Activated CD4-positive, alpha-beta T cell treated with anti-CD3 and anti-CD28 coated beads for 36 hours (primary cell): ENCODE data around the gene RPL9. TPM values are rescaled to one million over a fixed set of nuclear protein-coding genes. Genes with fewer than 3 reads are reported as not detected.

Experiments
- ATAC-seq: fragments of 200-7000 bp; cut with Tn5 transposase; one replicate; pipeline ENCODE4 v1.10.0; 2021; ENCODE audit warnings: mild to moderate bottlenecking, moderate library complexity
- CTCF ChIA-PET: fragments of 350-600 bp; sonication (Branson Sonifier 250); formaldehyde crosslinking; loops from one replicate; lab custom pipeline; 2021; ENCODE audit warnings: antibody characterized with exemption; lab: Charles Lee
- POLR2A ChIA-PET: fragments of 350-600 bp; sonication (Branson Sonifier 250); formaldehyde crosslinking; loops from one replicate; lab custom pipeline; 2021; ENCODE audit warnings: antibody characterized with exemption, inconsistent platforms; lab: Charles Lee
- DNase-seq: peaks from one replicate; pipeline ENCODE4 v3.0.0-alpha.2; 2020
- H3K27ac Mint-ChIP-seq: one replicate; pipeline ENCODE4 v1.8.0; 2021; ENCODE audit warnings: mixed read lengths
- H3K27me3 Mint-ChIP-seq: one replicate; pipeline ENCODE4 v1.8.0; 2021; ENCODE audit warnings: mixed read lengths
- H3K36me3 Mint-ChIP-seq: one replicate; pipeline ENCODE4 v1.8.0; 2021; ENCODE audit warnings: low read depth, mixed read lengths
- H3K4me1 Mint-ChIP-seq: one replicate; pipeline ENCODE4 v1.8.0; 2021; ENCODE audit warnings: mixed read lengths
- H3K4me3 Mint-ChIP-seq: one replicate; pipeline ENCODE4 v1.8.0; 2021; ENCODE audit warnings: mild to moderate bottlenecking, moderate library complexity, mixed read lengths
- H3K9me3 Mint-ChIP-seq: one replicate; pipeline ENCODE4 v1.8.0; 2021; ENCODE audit warnings: low read depth, mixed read lengths
- intact Hi-C, 2 experiments: fragments of 100-400 bp; cut with DNase I in 1 of 2; cut with micrococcal nuclease in 1 of 2; formaldehyde crosslinking; loops; one replicate each; pipeline versions ENCODE4 v1.14.2 to v1.15.1; 2022 to 2024; cut with DNase I, micrococcal nuclease
- total RNA-seq, 2 experiments: library from RNA; stranded (reverse); gene quantifications; one replicate each; pipeline ENCODE4 v1.2.3, GENCODE V29; 2021

Gene RPL9
- total RNA-seq, 2 experiments from 2014 or later: 1,442 to 2,369 TPM

- DNase-seq (no peak), ATAC-seq (no peak)
- no peaks in the 10 kb centered on the region for H3K36me3 Mint-ChIP-seq
- no peaks in the 10 kb centered on the region for H3K4me1 Mint-ChIP-seq
- intact Hi-C loops: no loop called here
- H3K4me3 Mint-ChIP-seq: no peak overlapping the region
- POLR2A ChIA-PET: no interaction called here
- H3K27ac Mint-ChIP-seq: no peak overlapping the region
- CTCF ChIA-PET: no interaction called here
- H3K27me3 Mint-ChIP-seq: no peaks in the 10 kb centered on the region
- no peaks in the 10 kb centered on the region for H3K9me3 Mint-ChIP-seq
These were observed 27.6 kb upstream of the RPL9 start for GRCh38 chr4:39486221-39486804.

- Mint-ChIP-seq H3K4me3 (no peak overlapping the region), H3K27ac (no peak overlapping the region)
- ATAC-seq: no peak
These were observed 26.0 kb upstream of the RPL9 start for GRCh38 chr4:39484582-39485272.

GRCh38 chr4:39480902-39481695 is 22.4 kb upstream of the RPL9 start:
- CTCF ChIA-PET: interaction anchor here (0.6 to 0.7 kb wide), 2 partner anchors 10 to 37 kb away, joined by 3 read pairs; no protein-coding TSS in a partner anchor
- DNase-seq (no peak), ATAC-seq (no peak)
- no peaks in the 10 kb centered on the region for H3K9me3 Mint-ChIP-seq
- H3K27me3 Mint-ChIP-seq: no peaks in the 10 kb centered on the region
- H3K27ac Mint-ChIP-seq: no peak overlapping the region
- POLR2A ChIA-PET: no interaction called here
- intact Hi-C loops: no loop called here
- H3K4me3 Mint-ChIP-seq: no peak overlapping the region
- peaks cover 7% of the 10 kb centered on the region for H3K36me3 Mint-ChIP-seq
- H3K4me1 Mint-ChIP-seq: no peaks in the 10 kb centered on the region

More at GRCh38 chr4:39484582-39485272, 26.0 kb upstream of the RPL9 start:
- POLR2A ChIA-PET: no interaction called here
- DNase-seq: no peak
- CTCF ChIA-PET: interaction anchor here (0.7 kb wide), 1 partner anchor 411 kb away, joined by 3 read pairs; no protein-coding TSS in a partner anchor
- Mint-ChIP-seq H3K27me3 (no peaks in the 10 kb centered on the region), H3K9me3 (no peaks in the 10 kb centered on the region), H3K4me1 (no peaks in the 10 kb centered on the region), H3K36me3 (no peaks in the 10 kb centered on the region)
- intact Hi-C loops: no loop called here

GRCh38 chr4:39480251-39480650 is 21.5 kb upstream of the RPL9 start:
- Mint-ChIP-seq H3K4me1 (no peaks in the 10 kb centered on the region), H3K36me3 (peaks cover 7% of the 10 kb centered on the region), H3K27ac (no peak overlapping the region), H3K27me3 (no peaks in the 10 kb centered on the region), H3K4me3 (no peak overlapping the region), H3K9me3 (no peaks in the 10 kb centered on the region)
- ChIA-PET CTCF (no interaction called here), POLR2A (no interaction called here)
- intact Hi-C loops: no loop called here
- ATAC-seq (no peak), DNase-seq (no peak)

GRCh38 chr4:39476187-39476895 is 17.6 kb upstream of the RPL9 start:
- Mint-ChIP-seq H3K4me1 (no peaks in the 10 kb centered on the region), H3K27ac (no peak overlapping the region), H3K36me3 (peaks cover 14% of the 10 kb centered on the region), H3K27me3 (no peaks in the 10 kb centered on the region), H3K4me3 (no peak overlapping the region), H3K9me3 (no peaks in the 10 kb centered on the region)
- intact Hi-C loops: no loop called here
- ChIA-PET CTCF (interaction anchor here (0.6 kb wide), 2 partner anchors 233 to 978 kb away, joined by 3 read pairs; no protein-coding TSS in a partner anchor), POLR2A (no interaction called here)
- DNase-seq (no peak), ATAC-seq (no peak)

GRCh38 chr4:39472396-39472795 is 13.7 kb upstream of the RPL9 start:
- ATAC-seq: no peak
- H3K27me3 Mint-ChIP-seq: no peaks in the 10 kb centered on the region
- DNase-seq: no peak
- CTCF ChIA-PET: interaction anchor here (1.2 kb wide), 2 partner anchors 11 to 503 kb away, joined by 3 read pairs; no protein-coding TSS in a partner anchor
- H3K27ac Mint-ChIP-seq: no peak overlapping the region
- H3K4me1 Mint-ChIP-seq: peaks cover 14% of the 10 kb centered on the region
- H3K36me3 Mint-ChIP-seq: peaks cover 38% of the 10 kb centered on the region
- H3K9me3 Mint-ChIP-seq: no peaks in the 10 kb centered on the region
- POLR2A ChIA-PET: no interaction called here
- intact Hi-C loops: no loop called here
- no peak overlapping the region for H3K4me3 Mint-ChIP-seq

GRCh38 chr4:39470402-39470801 is 11.7 kb upstream of the RPL9 start:
- ATAC-seq (no peak), DNase-seq (no peak)
- H3K27me3 Mint-ChIP-seq: no peaks in the 10 kb centered on the region
- intact Hi-C loops: no loop called here
- peaks cover 37% of the 10 kb centered on the region for H3K36me3 Mint-ChIP-seq
- H3K27ac Mint-ChIP-seq: no peak overlapping the region
- H3K4me1 Mint-ChIP-seq: peaks cover 14% of the 10 kb centered on the region
- CTCF ChIA-PET: interaction anchor here (0.8 to 3.2 kb wide), 3 partner anchors 15 to 305 kb away, joined by 3 to 17 read pairs (median 3); no protein-coding TSS in a partner anchor
- H3K4me3 Mint-ChIP-seq: no peak overlapping the region
- H3K9me3 Mint-ChIP-seq: no peaks in the 10 kb centered on the region
- POLR2A ChIA-PET: interaction anchor here (0.6 kb wide), 1 partner anchor 170 kb away, joined by 6 read pairs; no protein-coding TSS in a partner anchor

GRCh38 chr4:39469429-39470077 is 10.8 kb upstream of the RPL9 start:
- H3K27me3 Mint-ChIP-seq: no peaks in the 10 kb centered on the region
- ATAC-seq: peak; percentile 76
- intact Hi-C loops: loop anchor here (1.0 to 2.0 kb wide), 4 partner anchors 58 to 508 kb away; partner anchors contain the start of genes PDS5A (in 2 of the 2) and UGDH (in 1 of the 2)
- ChIA-PET POLR2A (interaction anchor here (0.6 to 1.2 kb wide), 6 partner anchors 11 to 501 kb away, joined by 3 to 6 read pairs (median 3); partner anchors contain the start of genes LIAS and RPL9), CTCF (interaction anchor here (0.6 to 3.2 kb wide), 29 partner anchors 10 to 1374 kb away, joined by 3 to 29 read pairs (median 3); partner anchors contain the start of genes LIAS, RPL9, SMIM14 and UGDH)
- peaks cover 20% of the 10 kb centered on the region for H3K4me1 Mint-ChIP-seq
- peak overlapping the region; percentile 66 for H3K27ac Mint-ChIP-seq
- no peak overlapping the region for H3K4me3 Mint-ChIP-seq
- peak; percentile 18 for DNase-seq
- H3K36me3 Mint-ChIP-seq: peaks cover 44% of the 10 kb centered on the region
- H3K9me3 Mint-ChIP-seq: no peaks in the 10 kb centered on the region

GRCh38 chr4:39467464-39467863 is 8.7 kb upstream of the RPL9 start:
- Mint-ChIP-seq H3K4me3 (no peak overlapping the region), H3K27ac (no peak overlapping the region), H3K4me1 (peaks cover 20% of the 10 kb centered on the region), H3K27me3 (no peaks in the 10 kb centered on the region), H3K36me3 (peaks cover 54% of the 10 kb centered on the region), H3K9me3 (no peaks in the 10 kb centered on the region)
- DNase-seq: no peak
- POLR2A ChIA-PET: no interaction called here
- CTCF ChIA-PET: no interaction called here
- no peak for ATAC-seq
- intact Hi-C loops: no loop called here

- H3K4me1 Mint-ChIP-seq: peaks cover 20% of the 10 kb centered on the region
- H3K27me3 Mint-ChIP-seq: no peaks in the 10 kb centered on the region
- no peak overlapping the region for H3K27ac Mint-ChIP-seq
- POLR2A ChIA-PET: interaction anchor here (0.6 to 0.9 kb wide), 3 partner anchors 11 to 1090 kb away, joined by 3 read pairs; no protein-coding TSS in a partner anchor
- no peaks in the 10 kb centered on the region for H3K9me3 Mint-ChIP-seq
- ATAC-seq: no peak
- intact Hi-C loops: no loop called here
- CTCF ChIA-PET: no interaction called here
- peaks cover 51% of the 10 kb centered on the region for H3K36me3 Mint-ChIP-seq
- H3K4me3 Mint-ChIP-seq: no peak overlapping the region
- DNase-seq: no peak
These were observed 8.0 kb upstream of the RPL9 start for GRCh38 chr4:39466747-39467146.
